ENCODE measurements around the gene TENM4. TPM values are rescaled to one million over a fixed set of nuclear protein-coding genes. Genes with fewer than 3 reads are reported as not detected.

TENM4 gene
- total RNA-seq, 1 donor from 2014 or later = 43.2 TPM

DNA sequence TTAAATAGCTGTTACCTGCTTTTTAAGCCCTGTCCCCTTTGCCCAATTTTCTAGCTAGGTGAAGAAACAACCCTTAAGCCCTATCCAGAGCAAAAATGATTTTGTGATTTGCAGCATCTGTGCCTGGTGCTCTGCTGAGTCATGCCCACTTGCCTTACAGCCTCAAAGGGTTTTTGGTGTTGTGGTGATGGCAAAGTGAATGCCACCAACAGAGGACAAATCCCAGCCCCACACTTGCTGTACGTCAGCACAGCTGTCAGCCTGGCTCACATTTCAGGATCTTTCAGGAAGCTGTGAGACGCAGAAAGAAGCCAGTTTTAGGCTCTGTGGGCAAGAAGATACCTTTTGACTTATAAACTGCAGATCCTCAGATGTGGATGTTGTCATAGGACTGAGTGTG, 401.7 kb downstream of the TENM4 start:
- no peak overlapping the region for H3K4me3 Mint-ChIP-seq
- no peak for DNase-seq (ENCODE audit: low read depth, low spot score)
- H3K27me3 Mint-ChIP-seq (ENCODE audit: low read depth) = no peaks in the 10 kb centered on the region
- no peak overlapping the region for H3K27ac Mint-ChIP-seq (ENCODE audit: unreplicated experiment)
- no peaks in the 10 kb centered on the region for H3K36me3 Mint-ChIP-seq (ENCODE audit: low read depth)
- H3K9me3 Mint-ChIP-seq = no peaks in the 10 kb centered on the region
- H3K4me1 Mint-ChIP-seq = no peaks in the 10 kb centered on the region
- TF ChIP-seq, protein P1, sequence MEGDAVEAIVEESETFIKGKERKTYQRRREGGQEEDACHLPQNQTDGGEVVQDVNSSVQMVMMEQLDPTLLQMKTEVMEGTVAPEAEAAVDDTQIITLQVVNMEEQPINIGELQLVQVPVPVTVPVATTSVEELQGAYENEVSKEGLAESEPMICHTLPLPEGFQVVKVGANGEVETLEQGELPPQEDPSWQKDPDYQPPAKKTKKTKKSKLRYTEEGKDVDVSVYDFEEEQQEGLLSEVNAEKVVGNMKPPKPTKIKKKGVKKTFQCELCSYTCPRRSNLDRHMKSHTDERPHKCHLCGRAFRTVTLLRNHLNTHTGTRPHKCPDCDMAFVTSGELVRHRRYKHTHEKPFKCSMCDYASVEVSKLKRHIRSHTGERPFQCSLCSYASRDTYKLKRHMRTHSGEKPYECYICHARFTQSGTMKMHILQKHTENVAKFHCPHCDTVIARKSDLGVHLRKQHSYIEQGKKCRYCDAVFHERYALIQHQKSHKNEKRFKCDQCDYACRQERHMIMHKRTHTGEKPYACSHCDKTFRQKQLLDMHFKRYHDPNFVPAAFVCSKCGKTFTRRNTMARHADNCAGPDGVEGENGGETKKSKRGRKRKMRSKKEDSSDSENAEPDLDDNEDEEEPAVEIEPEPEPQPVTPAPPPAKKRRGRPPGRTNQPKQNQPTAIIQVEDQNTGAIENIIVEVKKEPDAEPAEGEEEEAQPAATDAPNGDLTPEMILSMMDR (conservative IDR thresholded peaks at IDR 0.05) = no peak

DNA sequence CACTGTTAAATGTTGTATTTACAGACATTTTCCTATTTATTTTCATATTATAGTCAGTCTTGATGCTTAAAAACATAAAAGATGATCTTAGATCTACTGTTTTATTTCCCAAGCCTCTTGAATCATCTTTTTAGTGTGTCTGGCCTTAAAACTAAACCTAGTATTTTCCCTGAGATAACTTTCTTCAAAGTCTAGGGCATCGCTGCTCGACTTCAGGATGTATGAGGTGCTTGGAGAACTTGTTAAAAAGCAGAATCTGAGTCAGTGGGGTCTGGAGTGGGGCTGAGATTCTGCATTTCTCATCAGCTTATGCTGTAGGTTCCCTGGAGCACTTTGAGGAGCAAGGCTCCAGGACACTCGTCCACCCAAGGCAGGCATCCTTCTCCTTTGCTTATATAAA, 404.9 kb downstream of the TENM4 start:
- no peaks in the 10 kb centered on the region for H3K36me3 Mint-ChIP-seq (ENCODE audit: low read depth)
- H3K4me3 Mint-ChIP-seq = no peak overlapping the region
- TF ChIP-seq, protein P1 (conservative IDR thresholded peaks at IDR 0.05) = no peak
- H3K27ac Mint-ChIP-seq (ENCODE audit: unreplicated experiment) = no peak overlapping the region
- no peaks in the 10 kb centered on the region for H3K27me3 Mint-ChIP-seq (ENCODE audit: low read depth)
- H3K9me3 Mint-ChIP-seq = no peaks in the 10 kb centered on the region
- no peak for DNase-seq (ENCODE audit: low read depth, low spot score)
- H3K4me1 Mint-ChIP-seq = no peaks in the 10 kb centered on the region

DNA sequence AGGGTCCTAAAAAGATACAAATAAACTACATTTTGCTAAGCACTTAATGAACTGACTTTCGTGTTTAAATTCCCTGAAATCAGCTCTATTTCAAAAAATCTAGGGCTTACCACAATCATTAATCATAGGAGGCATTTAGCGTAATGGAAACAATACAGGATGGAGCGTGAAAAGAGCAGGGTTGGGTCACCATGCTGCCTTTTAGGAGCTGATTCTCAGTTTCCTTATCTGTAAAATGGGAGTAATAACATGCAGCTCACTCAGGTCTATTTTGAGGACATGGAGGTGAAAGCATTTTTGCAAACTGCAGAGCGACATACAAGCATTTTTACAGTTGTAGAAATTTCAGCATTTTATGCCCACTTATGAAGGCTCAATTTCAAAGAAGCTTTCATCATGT, 407.0 kb downstream of the TENM4 start:
- Mint-ChIP-seq H3K27ac (ENCODE audit: unreplicated experiment) (no peak overlapping the region), H3K27me3 (ENCODE audit: low read depth) (no peaks in the 10 kb centered on the region), H3K4me1 (no peaks in the 10 kb centered on the region)

DNA sequence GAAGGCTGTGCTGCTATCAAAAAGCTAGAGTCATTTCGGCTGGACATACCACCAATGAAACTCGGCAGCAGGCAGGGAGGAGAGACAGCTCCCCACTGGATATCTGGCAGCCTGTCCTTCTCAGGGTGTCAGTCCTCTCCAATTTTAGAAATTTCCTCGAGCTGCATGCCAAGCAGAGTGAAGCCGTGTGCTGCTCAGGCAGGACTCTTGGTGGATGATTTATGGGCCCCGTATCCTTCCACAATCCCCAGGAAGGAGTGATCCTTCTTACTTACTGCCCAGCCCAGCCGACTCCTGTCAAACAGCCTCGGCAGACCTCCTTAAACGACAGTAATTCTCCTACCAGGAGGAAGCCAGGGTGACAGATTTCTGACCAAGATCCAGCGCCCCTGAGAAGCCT, 410.4 kb downstream of the TENM4 start:
- Mint-ChIP-seq H3K4me1 (no peaks in the 10 kb centered on the region), H3K27ac (ENCODE audit: unreplicated experiment) (no peak overlapping the region)
- DNase-seq (ENCODE audit: low read depth, low spot score) = no peak

More for the DNA sequence above, 407.0 kb downstream of the TENM4 start:
- no peak for DNase-seq (ENCODE audit: low read depth, low spot score)
- TF ChIP-seq, protein P1 (conservative IDR thresholded peaks at IDR 0.05) = no peak
- Mint-ChIP-seq H3K9me3 (no peaks in the 10 kb centered on the region), H3K36me3 (ENCODE audit: low read depth) (no peaks in the 10 kb centered on the region), H3K4me3 (no peak overlapping the region)

DNA sequence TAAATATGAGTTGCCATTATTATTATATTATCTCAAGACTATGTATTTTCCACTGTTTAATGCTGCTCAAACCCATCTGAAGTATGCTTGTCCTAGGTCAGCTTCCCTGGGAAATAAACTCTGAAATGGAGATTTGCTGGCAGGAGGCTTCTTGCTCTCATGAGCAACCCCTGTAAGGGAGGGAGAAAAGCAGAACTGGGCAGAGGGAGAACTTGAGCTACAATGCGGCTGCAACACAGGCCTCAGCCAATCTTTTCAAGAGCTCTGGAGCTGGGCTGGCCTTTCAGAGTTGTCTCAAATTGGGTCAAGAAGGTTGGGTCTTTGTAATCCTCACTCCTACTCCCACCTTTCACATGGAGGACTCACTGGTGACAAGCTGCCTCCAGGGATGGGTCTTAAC, 412.6 kb downstream of the TENM4 start:
- H3K4me3 Mint-ChIP-seq = no peak overlapping the region
- no peaks in the 10 kb centered on the region for H3K36me3 Mint-ChIP-seq (ENCODE audit: low read depth)
- no peaks in the 10 kb centered on the region for H3K4me1 Mint-ChIP-seq
- H3K27me3 Mint-ChIP-seq (ENCODE audit: low read depth) = no peaks in the 10 kb centered on the region
- H3K9me3 Mint-ChIP-seq = no peaks in the 10 kb centered on the region
- DNase-seq (ENCODE audit: low read depth, low spot score) = no peak
- peak overlapping the region; percentile 37 for H3K27ac Mint-ChIP-seq (ENCODE audit: unreplicated experiment)
- TF ChIP-seq, protein P1 (conservative IDR thresholded peaks at IDR 0.05) = no peak

More for the DNA sequence above, 410.4 kb downstream of the TENM4 start:
- TF ChIP-seq, protein P1 (conservative IDR thresholded peaks at IDR 0.05) = no peak
- no peaks in the 10 kb centered on the region for H3K27me3 Mint-ChIP-seq (ENCODE audit: low read depth)
- H3K4me3 Mint-ChIP-seq = no peak overlapping the region
- H3K9me3 Mint-ChIP-seq = no peaks in the 10 kb centered on the region
- H3K36me3 Mint-ChIP-seq (ENCODE audit: low read depth) = no peaks in the 10 kb centered on the region
